Activated naive CD8-positive, alpha-beta T cell treated with anti-CD3 and anti-CD28 coated beads for 36 hours (primary cell): ENCODE measurements around the gene NOS1. TPM values are rescaled to one million over a fixed set of nuclear protein-coding genes. Genes with fewer than 3 reads are reported as not detected.

Source experiments
- DNase-seq: peaks from one replicate; pipeline ENCODE4 v3.0.0; 2021
- H3K27ac Mint-ChIP-seq: one replicate; pipeline ENCODE4 v1.8.0; 2022; ENCODE audit warnings: mild to moderate bottlenecking, moderate library complexity, mixed read lengths
- H3K27me3 Mint-ChIP-seq: one replicate; pipeline ENCODE4 v1.8.0; 2022; ENCODE audit warnings: mild to moderate bottlenecking, mixed read lengths
- H3K36me3 Mint-ChIP-seq: one replicate; pipeline ENCODE4 v1.8.0; 2021; ENCODE audit warnings: mild to moderate bottlenecking, mixed read lengths
- H3K4me1 Mint-ChIP-seq: one replicate; pipeline ENCODE4 v1.8.0; 2021; ENCODE audit warnings: mixed read lengths
- H3K4me3 Mint-ChIP-seq: one replicate; pipeline ENCODE4 v1.8.0; 2022; ENCODE audit warnings: mild to moderate bottlenecking, moderate library complexity, mixed read lengths
- H3K9me3 Mint-ChIP-seq: one replicate; pipeline ENCODE4 v1.8.0; 2022; ENCODE audit warnings: mixed read lengths
- total RNA-seq, 2 experiments: library from RNA; stranded (reverse); gene quantifications; one replicate each; pipeline ENCODE4 v1.2.3, GENCODE V29; 2021

Gene NOS1
- total RNA-seq, 2 experiments from 2014 or later, result not detected

DNA sequence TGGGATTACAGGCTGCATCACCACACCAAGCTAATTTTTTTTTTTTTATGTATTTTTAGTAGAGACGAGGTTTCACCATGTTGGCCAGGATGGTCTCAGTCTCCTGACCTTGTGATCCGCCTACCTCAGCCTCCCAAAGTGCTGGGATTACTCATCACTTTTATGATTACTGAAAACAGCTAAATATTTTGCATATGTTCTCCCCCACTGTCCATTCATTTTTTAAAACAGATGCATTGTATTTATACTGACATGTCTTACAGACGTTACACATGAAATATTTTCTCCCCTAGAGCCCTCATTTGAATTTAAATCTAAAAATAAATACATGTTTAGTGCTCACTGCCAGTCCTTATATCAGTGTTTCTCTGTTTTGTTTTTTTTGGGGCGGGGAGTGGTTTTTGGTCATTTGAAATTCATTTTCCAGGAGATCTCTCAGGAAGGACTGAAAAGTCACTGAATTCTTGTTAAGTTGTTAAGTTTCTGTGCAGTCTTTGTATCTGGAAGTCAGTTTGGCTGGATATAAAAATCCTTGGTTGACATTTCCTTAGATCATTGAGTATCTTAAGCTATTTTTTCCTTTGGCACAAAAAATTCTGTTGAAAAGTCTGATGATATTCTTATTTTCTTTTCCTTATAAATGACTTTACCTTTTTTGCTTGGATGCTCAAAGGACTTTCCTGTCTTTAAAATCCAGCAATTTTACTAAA lies 180.5 kb downstream of the NOS1 start:
- Mint-ChIP-seq H3K27ac (no peak overlapping the region), H3K27me3 (no peaks in the 10 kb centered on the region), H3K36me3 (peaks cover 51% of the 10 kb centered on the region), H3K4me1 (peaks cover 10% of the 10 kb centered on the region), H3K4me3 (no peak overlapping the region), H3K9me3 (no peaks in the 10 kb centered on the region)
- DNase-seq, result no peak

DNA sequence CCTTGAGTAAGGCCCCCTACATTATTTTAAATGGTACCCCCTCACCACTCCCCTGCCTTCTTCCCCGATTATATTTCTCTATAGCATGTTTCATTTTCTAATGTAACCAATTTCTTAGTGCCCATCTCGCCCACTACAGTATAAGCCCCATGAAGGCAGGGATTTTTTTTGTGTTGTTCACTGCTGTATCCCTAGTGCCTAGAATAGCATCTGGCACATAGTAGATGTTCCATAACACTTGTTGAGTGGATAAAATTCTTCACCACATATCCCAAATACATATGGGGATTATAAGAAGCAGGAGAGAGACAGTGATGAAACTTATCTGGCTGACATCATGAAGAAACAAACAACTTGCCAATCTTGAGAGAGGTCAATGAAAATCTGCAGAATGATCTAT lies 182.7 kb downstream of the NOS1 start:
- Mint-ChIP-seq H3K9me3 (no peaks in the 10 kb centered on the region), H3K4me3 (no peak overlapping the region), H3K27me3 (no peaks in the 10 kb centered on the region), H3K27ac (no peak overlapping the region), H3K36me3 (peaks cover 46% of the 10 kb centered on the region), H3K4me1 (peaks cover 7% of the 10 kb centered on the region)
- DNase-seq, result no peak

DNA sequence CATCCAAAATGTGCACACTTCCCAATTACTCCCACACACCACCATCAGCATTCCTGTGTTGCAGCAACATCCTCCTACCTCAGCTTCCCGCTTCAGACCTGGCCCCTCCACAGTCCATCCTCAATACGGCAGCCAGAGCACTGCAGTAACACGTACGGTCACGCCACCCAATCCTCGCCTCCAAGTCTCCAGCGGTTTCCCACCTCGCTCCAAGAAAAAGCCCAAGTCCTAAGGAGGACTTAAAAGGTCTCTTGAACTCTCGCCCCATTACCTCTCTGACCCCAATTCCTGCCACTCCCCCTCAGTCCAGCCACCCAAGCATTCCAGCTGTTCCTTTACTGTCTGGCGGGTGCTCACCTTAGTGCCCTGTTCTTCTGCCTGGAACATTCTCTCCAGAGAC lies 183.1 kb downstream of the NOS1 start:
- H3K36me3 Mint-ChIP-seq, result peaks cover 44% of the 10 kb centered on the region
- H3K4me3 Mint-ChIP-seq, result no peak overlapping the region
- H3K27ac Mint-ChIP-seq, result no peak overlapping the region

DNA sequence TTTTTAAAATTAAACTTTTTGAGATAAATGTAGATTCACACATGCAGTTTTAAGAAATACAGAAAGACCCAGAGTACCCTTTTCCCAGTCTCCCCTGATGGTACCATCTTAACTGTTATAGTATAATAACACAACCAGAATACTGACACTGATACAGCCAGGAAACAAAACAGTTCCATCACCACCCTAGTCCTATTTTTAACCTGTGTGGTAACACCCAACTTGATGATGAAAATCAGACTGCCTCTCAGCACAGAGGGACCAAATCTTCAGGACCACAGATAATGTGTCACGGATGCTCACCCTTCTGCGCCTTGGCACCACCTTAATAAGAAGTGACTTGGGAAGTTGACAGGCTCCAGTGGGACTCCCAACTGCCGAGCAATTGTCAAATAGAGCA lies 189.3 kb downstream of the NOS1 start:
- no peak overlapping the region for H3K4me3 Mint-ChIP-seq
- H3K27ac Mint-ChIP-seq, result no peak overlapping the region
- no peaks in the 10 kb centered on the region for H3K27me3 Mint-ChIP-seq
- no peaks in the 10 kb centered on the region for H3K9me3 Mint-ChIP-seq
- H3K4me1 Mint-ChIP-seq, result peaks cover 5% of the 10 kb centered on the region
- peaks cover 18% of the 10 kb centered on the region for H3K36me3 Mint-ChIP-seq
- no peak for DNase-seq

More for the DNA sequence above, 183.1 kb downstream of the NOS1 start:
- Mint-ChIP-seq H3K27me3 (no peaks in the 10 kb centered on the region), H3K9me3 (no peaks in the 10 kb centered on the region), H3K4me1 (peaks cover 7% of the 10 kb centered on the region)
- DNase-seq, result no peak

DNA sequence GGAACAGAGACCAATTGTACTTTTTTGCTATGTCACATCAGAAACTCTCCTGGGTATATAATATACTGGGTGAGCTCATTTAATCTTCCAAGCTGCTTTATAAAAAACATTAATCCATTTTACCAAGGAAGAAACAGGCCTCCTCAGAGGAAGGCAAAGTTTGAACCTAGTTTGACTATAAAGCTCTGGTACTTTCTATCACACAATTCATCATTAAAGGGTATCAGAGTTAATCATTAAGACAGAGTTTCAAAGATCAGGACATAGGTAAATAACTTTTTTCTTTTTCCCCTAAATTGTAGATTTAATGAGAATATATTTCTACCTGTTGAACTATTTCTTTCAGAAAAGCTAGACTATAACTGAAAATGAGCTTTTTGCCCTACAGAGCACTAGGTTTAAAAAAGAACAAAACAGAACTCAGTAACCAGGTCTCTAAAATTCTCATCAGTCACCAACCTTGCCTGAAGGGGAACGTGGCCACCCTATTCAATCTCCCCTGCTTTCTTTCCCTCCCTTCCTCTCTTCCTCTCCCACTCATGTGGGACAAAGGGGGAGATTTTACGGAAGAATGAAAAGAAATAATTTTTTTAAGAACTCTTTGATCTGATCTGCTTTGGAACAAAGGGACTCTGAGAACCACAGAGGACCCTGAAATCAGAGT lies 189.8 kb downstream of the NOS1 start:
- H3K27ac Mint-ChIP-seq, result peak overlapping the region; percentile 8
- H3K36me3 Mint-ChIP-seq, result peaks cover 16% of the 10 kb centered on the region
- no peaks in the 10 kb centered on the region for H3K27me3 Mint-ChIP-seq
- peaks cover 5% of the 10 kb centered on the region for H3K4me1 Mint-ChIP-seq
- DNase-seq, result no peak
- no peaks in the 10 kb centered on the region for H3K9me3 Mint-ChIP-seq
- H3K4me3 Mint-ChIP-seq, result no peak overlapping the region

DNA sequence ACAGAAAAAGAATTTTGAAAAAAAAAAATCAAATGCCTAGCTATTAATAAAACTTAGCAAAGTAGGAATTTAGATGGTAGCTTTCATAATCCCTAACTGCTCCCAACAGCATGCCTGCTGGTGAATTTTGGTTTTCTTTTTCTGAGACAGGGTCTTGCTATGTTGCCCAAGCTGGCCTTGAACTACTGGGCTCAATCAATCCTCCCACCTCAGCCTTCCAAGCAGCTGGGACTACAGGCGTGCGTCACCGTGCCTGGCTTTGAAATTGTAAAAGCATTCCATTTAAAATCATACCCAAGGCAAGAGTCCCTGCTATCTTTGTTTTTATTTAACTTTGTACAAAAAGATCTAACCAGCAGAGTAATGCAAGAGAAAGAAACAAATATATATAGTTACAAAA lies 191.9 kb downstream of the NOS1 start:
- H3K27ac Mint-ChIP-seq, result no peak overlapping the region
- H3K9me3 Mint-ChIP-seq, result no peaks in the 10 kb centered on the region
- DNase-seq, result no peak
- no peak overlapping the region for H3K4me3 Mint-ChIP-seq
- H3K4me1 Mint-ChIP-seq, result peaks cover 5% of the 10 kb centered on the region
- peaks cover 14% of the 10 kb centered on the region for H3K36me3 Mint-ChIP-seq
- no peaks in the 10 kb centered on the region for H3K27me3 Mint-ChIP-seq

DNA sequence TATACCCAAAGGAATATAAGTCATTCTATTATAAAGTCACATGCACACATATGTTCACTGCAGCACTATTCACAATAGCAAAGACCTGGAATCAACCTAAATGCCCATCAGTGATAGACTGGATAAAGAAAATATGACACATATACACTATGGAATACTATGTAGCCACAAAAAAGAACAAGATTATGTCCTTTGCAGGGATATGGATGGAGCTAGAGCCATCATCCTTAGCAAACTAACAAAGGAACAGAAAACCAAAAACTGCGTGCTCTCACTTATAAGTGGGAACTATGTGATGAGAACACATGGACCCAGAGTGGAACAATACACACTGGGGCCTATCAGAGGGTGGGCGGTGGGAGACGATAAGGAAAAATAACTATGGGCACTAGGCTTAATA lies 192.4 kb downstream of the NOS1 start:
- peaks cover 12% of the 10 kb centered on the region for H3K36me3 Mint-ChIP-seq
- H3K9me3 Mint-ChIP-seq, result no peaks in the 10 kb centered on the region
- no peaks in the 10 kb centered on the region for H3K27me3 Mint-ChIP-seq
- peaks cover 5% of the 10 kb centered on the region for H3K4me1 Mint-ChIP-seq
- H3K27ac Mint-ChIP-seq, result no peak overlapping the region
- H3K4me3 Mint-ChIP-seq, result no peak overlapping the region
- DNase-seq, result no peak

DNA sequence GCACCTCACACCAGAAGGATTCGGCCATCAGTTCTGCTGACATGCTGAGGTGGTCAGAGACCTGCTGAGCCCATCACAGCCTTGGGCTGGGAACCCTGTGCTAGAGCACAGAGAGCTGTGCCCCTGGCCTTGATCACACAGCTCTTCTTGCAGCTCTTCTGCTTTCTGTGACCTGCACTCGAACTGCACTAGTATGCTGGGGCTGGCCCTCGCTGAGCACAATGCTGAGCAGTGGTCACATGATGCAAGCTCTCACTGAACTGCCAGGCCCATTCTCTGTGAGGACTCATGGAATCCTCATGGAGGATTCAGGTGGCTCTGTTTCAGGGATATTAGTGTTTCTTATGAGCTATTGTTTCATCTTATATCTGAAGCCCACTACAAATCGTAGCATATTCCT lies 193.7 kb downstream of the NOS1 start:
- Mint-ChIP-seq H3K9me3 (no peaks in the 10 kb centered on the region), H3K27me3 (no peaks in the 10 kb centered on the region), H3K4me3 (no peak overlapping the region), H3K4me1 (peaks cover 5% of the 10 kb centered on the region), H3K36me3 (peaks cover 10% of the 10 kb centered on the region), H3K27ac (no peak overlapping the region)
- no peak for DNase-seq

DNA sequence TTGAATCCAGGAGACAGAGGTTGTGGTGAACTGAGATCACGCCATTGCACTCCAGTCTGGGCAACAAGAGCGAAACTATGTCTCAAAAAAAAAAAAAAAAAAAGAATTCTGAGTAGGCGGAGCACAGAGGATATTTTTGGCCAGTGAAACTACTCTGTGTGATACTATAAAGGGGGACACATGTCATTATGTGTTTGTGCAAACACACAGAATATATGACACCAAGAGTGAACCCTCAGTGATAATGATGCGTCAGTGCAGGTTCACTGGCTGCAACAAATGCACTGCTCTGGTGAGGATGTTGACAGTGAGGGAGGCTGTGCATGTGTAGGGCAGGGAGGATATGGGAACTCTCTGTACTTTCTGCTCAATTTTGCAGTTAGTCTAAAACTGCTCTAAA lies 195.3 kb downstream of the NOS1 start:
- H3K27me3 Mint-ChIP-seq, result no peaks in the 10 kb centered on the region

DNA sequence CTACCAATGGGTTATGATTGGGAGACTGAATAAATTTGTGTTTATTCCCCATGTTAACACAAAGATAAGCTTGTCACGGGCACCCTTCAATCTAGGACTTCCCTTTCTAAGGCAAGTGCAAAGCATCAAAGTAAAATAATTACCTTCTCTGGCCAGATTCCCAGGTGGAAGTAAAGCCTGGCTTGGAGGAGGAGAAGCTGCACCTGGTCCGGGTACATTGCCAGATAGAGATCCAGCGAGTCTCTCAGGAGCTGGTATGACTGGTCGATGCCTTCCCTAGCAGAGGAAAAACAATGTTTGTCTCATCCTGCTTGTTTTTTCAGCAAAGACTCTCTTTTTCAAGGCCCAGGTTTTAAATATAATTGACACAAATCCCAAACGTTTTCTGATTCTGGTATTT lies 196.1 kb downstream of the NOS1 start:
- DNase-seq, result no peak
- Mint-ChIP-seq H3K9me3 (no peaks in the 10 kb centered on the region), H3K4me3 (no peak overlapping the region), H3K36me3 (peaks cover 13% of the 10 kb centered on the region), H3K4me1 (peaks cover 2% of the 10 kb centered on the region), H3K27ac (no peak overlapping the region), H3K27me3 (no peaks in the 10 kb centered on the region)

More for the DNA sequence above, 195.3 kb downstream of the NOS1 start:
- H3K9me3 Mint-ChIP-seq, result no peaks in the 10 kb centered on the region
- no peak overlapping the region for H3K4me3 Mint-ChIP-seq
- H3K36me3 Mint-ChIP-seq, result peaks cover 14% of the 10 kb centered on the region
- no peak for DNase-seq
- H3K27ac Mint-ChIP-seq, result no peak overlapping the region
- peaks cover 5% of the 10 kb centered on the region for H3K4me1 Mint-ChIP-seq

DNA sequence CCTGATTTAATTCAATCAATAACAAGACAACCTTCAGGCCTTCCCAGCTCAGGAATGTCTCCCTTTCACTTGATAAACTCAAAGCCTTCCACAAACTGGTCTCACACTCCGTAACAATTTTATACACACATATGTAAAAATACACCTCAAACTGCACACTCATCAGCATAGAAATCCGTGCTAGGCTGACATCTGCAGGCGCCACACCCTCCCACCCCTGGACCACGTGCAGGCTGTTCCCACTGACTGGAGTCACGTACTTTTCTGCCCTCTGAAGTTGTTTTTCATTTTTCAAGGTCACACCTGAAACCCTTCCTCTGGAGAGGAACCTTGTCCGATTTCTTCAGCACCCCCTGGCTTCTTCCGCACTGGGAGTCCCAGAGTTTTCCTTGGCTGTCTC lies 198.8 kb downstream of the NOS1 start:
- no peak for DNase-seq
- Mint-ChIP-seq H3K27me3 (no peaks in the 10 kb centered on the region), H3K4me3 (no peak overlapping the region), H3K27ac (no peak overlapping the region), H3K9me3 (no peaks in the 10 kb centered on the region), H3K36me3 (peaks cover 8% of the 10 kb centered on the region), H3K4me1 (no peaks in the 10 kb centered on the region)

DNA sequence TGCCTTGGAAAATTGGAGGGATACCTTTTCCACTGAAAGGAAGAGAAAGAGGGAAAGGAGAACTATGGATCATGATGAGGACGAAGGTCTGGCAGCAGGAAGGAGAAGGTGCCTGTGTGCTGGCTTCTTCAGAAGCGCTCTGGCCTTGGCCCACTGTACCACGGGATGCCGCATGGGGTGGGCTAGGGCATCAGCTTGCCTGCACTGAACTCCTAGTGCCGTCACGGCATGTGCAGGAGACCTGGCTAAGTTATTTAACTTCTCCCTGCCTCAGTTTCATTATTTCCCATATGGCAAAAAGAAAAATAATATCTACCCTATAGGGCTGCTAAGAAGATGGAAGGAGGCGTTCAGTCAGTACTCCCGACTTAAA lies 199.3 kb downstream of the NOS1 start:
- Mint-ChIP-seq H3K9me3 (no peaks in the 10 kb centered on the region), H3K4me3 (no peak overlapping the region), H3K36me3 (peaks cover 10% of the 10 kb centered on the region), H3K4me1 (no peaks in the 10 kb centered on the region), H3K27me3 (no peaks in the 10 kb centered on the region), H3K27ac (peak overlapping the region; percentile 27)
- no peak for DNase-seq

DNA sequence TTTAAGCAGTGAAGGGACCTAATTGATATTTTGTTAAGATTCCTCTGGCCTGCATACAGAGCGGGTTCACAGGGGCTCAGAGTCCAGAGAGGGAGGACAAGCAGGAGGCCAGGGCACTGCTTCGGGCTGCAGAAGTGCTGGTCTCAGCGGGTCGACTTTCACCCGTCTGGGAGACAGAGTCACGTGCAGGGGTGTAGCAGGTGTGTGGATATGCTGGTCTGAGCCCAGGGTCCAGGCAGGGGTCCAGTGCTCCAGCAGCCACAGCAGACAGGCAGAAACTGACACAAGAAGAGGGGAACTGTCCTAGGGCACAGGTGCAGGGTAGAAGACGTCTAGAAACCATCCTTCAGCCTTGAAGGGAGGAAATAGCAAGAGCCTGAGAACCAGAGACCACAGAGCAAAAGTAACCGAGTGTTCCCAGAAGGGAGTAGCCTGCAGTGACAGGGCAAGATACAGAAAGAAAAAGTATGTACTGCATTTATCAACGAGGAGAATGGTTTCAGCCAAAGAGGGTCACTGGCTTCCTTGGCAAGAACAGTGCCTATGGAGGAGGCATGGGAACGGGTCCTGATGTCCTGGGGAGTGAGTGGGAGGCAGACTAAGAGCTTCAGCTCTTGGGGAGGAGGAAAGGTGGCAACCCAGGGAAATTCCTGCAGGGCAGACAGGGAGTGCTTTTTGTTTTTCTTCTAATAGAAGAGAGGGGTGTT lies 199.8 kb downstream of the NOS1 start:
- no peaks in the 10 kb centered on the region for H3K4me1 Mint-ChIP-seq
- no peaks in the 10 kb centered on the region for H3K9me3 Mint-ChIP-seq
- H3K27me3 Mint-ChIP-seq, result no peaks in the 10 kb centered on the region
- H3K27ac Mint-ChIP-seq, result peak overlapping the region; percentile 27
- no peak for DNase-seq
- peaks cover 12% of the 10 kb centered on the region for H3K36me3 Mint-ChIP-seq
- H3K4me3 Mint-ChIP-seq, result no peak overlapping the region

DNA sequence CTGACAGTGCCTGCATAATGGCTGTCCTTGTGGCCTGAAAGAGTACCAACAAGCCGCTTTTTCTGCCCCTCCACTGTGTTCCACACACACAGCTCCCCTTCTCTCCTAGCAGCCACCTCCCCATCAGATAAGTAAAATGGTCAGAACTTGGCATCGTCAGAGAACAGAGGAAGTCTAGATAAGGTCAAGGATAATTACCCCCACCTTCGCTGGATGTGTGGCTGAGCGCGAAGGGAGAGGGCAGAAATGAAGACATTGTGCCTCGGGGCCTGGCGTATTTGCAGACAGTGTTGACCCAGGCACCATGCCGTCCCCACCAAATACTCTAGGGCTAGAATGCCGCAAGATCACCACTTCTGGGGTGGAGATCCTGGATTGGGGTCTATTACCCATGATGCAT lies 201.8 kb downstream of the NOS1 start:
- no peaks in the 10 kb centered on the region for H3K9me3 Mint-ChIP-seq
- H3K4me1 Mint-ChIP-seq, result no peaks in the 10 kb centered on the region
- H3K4me3 Mint-ChIP-seq, result no peak overlapping the region
- peaks cover 15% of the 10 kb centered on the region for H3K36me3 Mint-ChIP-seq
- no peak overlapping the region for H3K27ac Mint-ChIP-seq
- DNase-seq, result no peak
- H3K27me3 Mint-ChIP-seq, result no peaks in the 10 kb centered on the region

DNA sequence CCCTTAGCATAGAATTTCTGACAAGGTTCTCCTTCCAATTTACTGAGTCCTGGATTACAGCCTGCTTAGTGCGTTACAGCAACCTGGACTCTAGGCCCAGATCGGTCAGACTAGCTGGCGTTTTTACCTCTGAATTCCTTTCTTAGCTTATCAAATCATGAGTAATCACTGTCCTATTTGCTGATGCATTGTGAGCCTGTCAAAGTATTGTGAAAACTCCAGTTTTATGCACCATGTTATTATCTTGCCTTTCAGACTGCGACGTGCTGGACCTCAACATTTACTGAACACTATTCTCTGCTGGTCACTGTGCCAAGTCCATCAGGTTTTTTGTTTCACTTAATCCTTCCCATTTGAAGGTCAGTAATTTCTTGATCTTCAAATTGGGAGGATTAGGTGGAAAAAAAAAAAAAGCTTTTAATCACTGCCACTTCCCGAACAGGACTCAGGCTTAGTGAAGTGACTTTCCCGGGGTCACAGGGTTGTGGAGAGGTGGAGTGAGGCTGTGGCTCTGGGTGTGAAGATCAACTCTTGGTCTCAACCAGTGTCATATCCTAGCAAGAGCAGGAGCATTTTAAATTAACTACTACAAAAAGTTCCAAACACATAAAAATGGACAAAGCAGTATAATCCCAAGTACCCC lies 202.4 kb downstream of the NOS1 start:
- no peak for DNase-seq
- H3K27me3 Mint-ChIP-seq, result no peaks in the 10 kb centered on the region
- no peaks in the 10 kb centered on the region for H3K4me1 Mint-ChIP-seq
- peaks cover 15% of the 10 kb centered on the region for H3K36me3 Mint-ChIP-seq
- H3K9me3 Mint-ChIP-seq, result no peaks in the 10 kb centered on the region
- H3K27ac Mint-ChIP-seq, result no peak overlapping the region
- H3K4me3 Mint-ChIP-seq, result no peak overlapping the region
